IMR-90 (cell line): Measurements from ENCODE around the gene CCDC27. TPM values are rescaled to one million over a fixed set of nuclear protein-coding genes. Genes with fewer than 3 reads are reported as not detected.

Experiments used
- ATAC-seq: fragments of 200-7000 bp; cut with Tn5 transposase; 2 replicates; pipeline ENCODE4 v1.9.1; 2020; ENCODE audit warnings: low read depth, mild to moderate bottlenecking, moderate library complexity
- BruUV-seq: library from RNA; stranded (reverse); fragments of 400-500 nt; replicated peaks from 2 replicates; lab custom pipeline; 2021; lab: Mats Ljungman, UMichigan
- CTCF ChIA-PET: fragments of 300-600 bp; formaldehyde crosslinking; extraction: SDS; loops from one replicate; lab custom pipeline; 2021; ENCODE audit warnings: antibody characterized with exemption; lab: Yijun Ruan, JAX
- POLR2A ChIA-PET: fragments of 300-600 bp; sonication (Branson Sonifier 250); formaldehyde crosslinking; loops from one replicate; lab custom pipeline; 2022; ENCODE audit warnings: antibody characterized with exemption; ENCODE audit not compliant: unreplicated experiment; lab: Charles Lee
- DNase-seq: peaks from one replicate; pipeline ENCODE4 v3.0.0; 2013
- H2AFZ ChIP-seq: replicated peaks from 2 replicates; pipeline ENCODE3; 2013; ENCODE audit warnings: low read length, mild to moderate bottlenecking; ENCODE audit not compliant: poor library complexity
- H2AK5ac ChIP-seq: 2 replicates; pipeline ENCODE4 v1.6.1; 2013; ENCODE audit warnings: low read depth, low read length, inconsistent platforms
- H2AK9ac ChIP-seq: replicated peaks from 2 replicates; pipeline ENCODE3; 2013; ENCODE audit warnings: mild to moderate bottlenecking, low read depth, low read length, moderate library complexity; ENCODE audit not compliant: poor library complexity
- H2BK120ac ChIP-seq: 2 replicates; pipeline ENCODE4 v1.6.1; 2013; ENCODE audit warnings: low read depth, low read length, inconsistent platforms
- H2BK15ac ChIP-seq: 3 replicates; pipeline ENCODE4 v1.6.1; 2013; ENCODE audit warnings: low read depth, low read length, inconsistent platforms
- H2BK20ac ChIP-seq: 2 replicates; pipeline ENCODE4 v1.6.1; 2013; ENCODE audit warnings: low read depth, mild to moderate bottlenecking, inconsistent platforms, low read length, moderate library complexity
- H2BK5ac ChIP-seq: 2 replicates; pipeline ENCODE4 v1.6.1; 2013; ENCODE audit warnings: mild to moderate bottlenecking, low read depth, low read length, inconsistent platforms; ENCODE audit not compliant: poor library complexity, severe bottlenecking
- H3K14ac ChIP-seq: replicated peaks from 2 replicates; pipeline ENCODE4 v1.6.1; 2013; ENCODE audit warnings: low read depth, low read length, inconsistent platforms
- H3K18ac ChIP-seq: 2 replicates; pipeline ENCODE4 v1.6.1; 2013; ENCODE audit warnings: low read depth, low read length, control low read depth
- H3K23ac ChIP-seq: 2 replicates; pipeline ENCODE4 v1.6.1; 2013; ENCODE audit warnings: low read depth, low read length, inconsistent platforms
- H3K27ac ChIP-seq: 2 replicates; pipeline ENCODE4 v1.5.1; 2013; ENCODE audit warnings: mild to moderate bottlenecking, control low read depth, low read length; ENCODE audit not compliant: insufficient read depth
- H3K27me3 ChIP-seq: 2 replicates; pipeline ENCODE4 v1.6.1; 2013; ENCODE audit warnings: low read length; ENCODE audit not compliant: control insufficient read depth, insufficient read depth
- H3K36me3 ChIP-seq: 2 replicates; pipeline ENCODE4 v1.6.1; 2013; ENCODE audit warnings: low read length, mixed read lengths; ENCODE audit not compliant: control insufficient read depth, insufficient read depth
- H3K4ac ChIP-seq: 2 replicates; pipeline ENCODE4 v1.6.1; 2013; ENCODE audit warnings: low read depth, low read length, inconsistent platforms
- H3K4me1 ChIP-seq: 2 replicates; pipeline ENCODE4 v1.6.1; 2013; ENCODE audit warnings: low read length, mixed read lengths; ENCODE audit not compliant: control insufficient read depth, insufficient read depth
- H3K4me2 ChIP-seq: 2 replicates; pipeline ENCODE4 v1.6.1; 2013; ENCODE audit warnings: low read depth, mild to moderate bottlenecking, control low read depth, low read length, moderate library complexity
- H3K4me3 ChIP-seq: 2 replicates; pipeline ENCODE4 v1.5.1; 2013; ENCODE audit warnings: low read depth, mild to moderate bottlenecking, control low read depth, low read length, moderate library complexity; ENCODE audit not compliant: insufficient read depth
- H3K56ac ChIP-seq: 2 replicates; pipeline ENCODE4 v1.6.1; 2013; ENCODE audit warnings: low read length, inconsistent platforms; ENCODE audit not compliant: insufficient read depth; ENCODE audit errors: extremely low read depth
- H3K79me1 ChIP-seq, 2 experiments: 2 replicates each; pipeline ENCODE4 v1.6.1; 2013; ENCODE audit warnings: low read length in 2 of 2, inconsistent platforms in 1 of 2, low read depth in 1 of 2
- H3K9ac ChIP-seq: 2 replicates; pipeline ENCODE4 v1.6.1; 2013; ENCODE audit warnings: low read depth, low read length, control low read depth
- H3K9me1 ChIP-seq: 2 replicates; pipeline ENCODE4 v1.6.1; 2013; ENCODE audit warnings: low read length, inconsistent platforms; ENCODE audit not compliant: insufficient read depth
- H3K9me3 ChIP-seq: 2 replicates; pipeline ENCODE4 v1.6.1; 2013; ENCODE audit warnings: low read length; ENCODE audit not compliant: control insufficient read depth, insufficient read depth
- H4K20me1 ChIP-seq: 2 replicates; pipeline ENCODE4 v1.6.1; 2013; ENCODE audit warnings: low read length, inconsistent platforms; ENCODE audit not compliant: insufficient read depth
- H4K5ac ChIP-seq: 2 replicates; pipeline ENCODE4 v1.6.1; 2013; ENCODE audit warnings: mild to moderate bottlenecking, low read depth, low read length, control low read depth
- H4K8ac ChIP-seq, 2 experiments: 2 replicates each; pipeline ENCODE4 v1.6.1; 2013; ENCODE audit warnings: low read depth in 2 of 2, low read length in 2 of 2, control low read depth in 1 of 2, inconsistent platforms in 1 of 2
- H4K91ac ChIP-seq: 2 replicates; pipeline ENCODE4 v1.6.1; 2013; ENCODE audit warnings: low read depth, low read length, inconsistent platforms; ENCODE audit not compliant: insufficient read depth
- BHLHE40 ChIP-seq: fragments of 150-350 bp; IDR thresholded peaks from 2 replicates; pipeline ENCODE4 v1.6.1; 2016; ENCODE audit warnings: mild to moderate bottlenecking, low read depth, low read length
- CEBPB ChIP-seq: IDR thresholded peaks from 2 replicates; pipeline ENCODE4 v1.6.1; 2012; ENCODE audit warnings: low read depth, low read length, improper control_type of control experiment
- CHD1 ChIP-seq: IDR thresholded peaks from 2 replicates; pipeline ENCODE4 v1.6.1; 2012; ENCODE audit warnings: low read depth, low read length, improper control_type of control experiment
- NFE2L2 ChIP-seq: fragments of 150-350 bp; IDR thresholded peaks from 2 replicates; pipeline ENCODE4 v1.6.1; 2016; ENCODE audit warnings: low read depth, mild to moderate bottlenecking, low read length
- POLR2A ChIP-seq: IDR thresholded peaks from 2 replicates; pipeline ENCODE4 v1.6.1; 2012; ENCODE audit warnings: mild to moderate bottlenecking, low read depth, low read length
- WGBS, 2 experiments: methylation state at CpG; one replicate each; pipeline versions ENCODE4 v1.1.5 to v1.1.7; 2013; ENCODE audit warnings: missing lambda C conversion rate in 2 of 2; ENCODE audit not compliant: insufficient read length in 1 of 2; ENCODE audit errors: extremely low coverage in 2 of 2; 5-methylcytosine and 5-hydroxymethylcytosine counted together
- dilution Hi-C: fragments of 300-500 bp; cut with HindIII; formaldehyde crosslinking; loops from one replicate; pipeline ENCODE4 v1.14.3; 2018; ENCODE audit warnings: low sequenced_read_pairs; ENCODE audit not compliant: unreplicated experiment
- in situ Hi-C: fragments of 300-500 bp; cut with MboI; formaldehyde crosslinking; loops from 3 replicates; pipeline ENCODE4 v1.14.3; 2019; ENCODE audit warnings: low sequenced_read_pairs, inconsistent platforms, mixed read lengths
- intact Hi-C: fragments of 100-400 bp; cut with micrococcal nuclease; formaldehyde crosslinking; loops from 2 replicates; pipeline ENCODE4 v1.10.0; 2022
- polyA plus RNA-seq, 3 experiments: library from polyadenylated mRNA; depleted of rRNA; stranded (reverse); fragments of >200 nt; gene quantifications; 2 replicates each; pipeline ENCODE4 v1.2.3, GENCODE V29; 2012; ENCODE audit warnings: low replicate concordance in 1 of 3
- total RNA-seq: library from RNA; depleted of rRNA; stranded (reverse); fragments of >200 nt; gene quantifications from 2 replicates; pipeline ENCODE4 v1.2.3, GENCODE V29; 2012

The CCDC27 gene
- total and polyA plus RNA-seq, 2 of the 4 experiments (the other 2 are of a cell fraction): not detected

DNA sequence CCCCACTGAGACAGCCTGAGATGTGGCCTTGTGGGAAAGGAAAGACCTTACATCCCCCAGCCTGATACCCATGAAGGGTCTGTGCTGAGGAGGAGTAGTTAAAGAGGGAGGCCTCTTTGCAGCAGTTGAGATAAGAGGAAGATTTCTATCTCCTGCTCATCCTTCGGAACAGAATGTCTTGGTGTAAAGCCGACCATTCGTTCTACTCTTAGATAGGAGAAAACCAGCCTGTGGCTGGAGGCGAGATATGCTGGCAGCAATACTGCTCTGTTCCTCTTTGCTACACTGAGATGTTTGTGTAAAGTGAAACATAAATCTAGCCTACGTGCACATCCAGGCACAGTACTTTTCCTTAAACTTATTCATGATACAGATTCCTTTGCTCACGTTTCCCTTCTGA lies 1.5 kb upstream of the CCDC27 start:
- no peak for ATAC-seq
- Histone ChIP-seq H3K23ac (no peak overlapping the region), H3K27ac (no peak overlapping the region), H4K91ac (no peak overlapping the region), H3K4me1 (peaks cover 8% of the 10 kb centered on the region; the same call in 1 of the 2 replicates), H3K36me3 (no peaks in the 10 kb centered on the region), H2AK5ac (no peak overlapping the region), H2BK5ac (no peak overlapping the region), H3K4me3 (no peak overlapping the region), H2AK9ac (no peak overlapping the region), H4K5ac (no peak overlapping the region), H3K79me1 (peaks cover 12 to 14% of the 10 kb centered on the region in 2 experiments), H3K14ac (no peak overlapping the region), H4K20me1 (no peaks in the 10 kb centered on the region; the same call in 1 of the 2 replicates), H2BK15ac (no peak overlapping the region), H3K4me2 (no peak overlapping the region), H3K9me3 (no peaks in the 10 kb centered on the region), H4K8ac (no peak overlapping the region), H3K4ac (no peak overlapping the region), H3K56ac (no peak overlapping the region), H3K9me1 (peaks cover 6% of the 10 kb centered on the region; the same call in 1 of the 2 replicates), H3K27me3 (peaks cover 28% of the 10 kb centered on the region), H2BK20ac (no peak overlapping the region), H2AFZ (no peak overlapping the region), H3K9ac (no peak overlapping the region), H2BK120ac (no peak overlapping the region), H3K18ac (no peak overlapping the region)
- TF ChIP-seq BHLHE40: no peak
- TF ChIP-seq CEBPB: no peak
- TF ChIP-seq NFE2L2: no peak
- no peak for TF ChIP-seq POLR2A
- no peak for TF ChIP-seq CHD1
- in situ Hi-C loops: no loop called here
- CTCF ChIA-PET: no interaction called here
- dilution Hi-C loops: no loop called here
- no peak for DNase-seq
- POLR2A ChIA-PET: no interaction called here
- WGBS, 2 experiments: 0% methylated on average over 1 of the region's 6 CpGs; no CpG with 5 or more reads in 1 of the 2 experiments
- intact Hi-C loops: no loop called here
- no TSS peak for BruUV-seq
